ENCODE results near the gene AOPEP. TPM values are rescaled to one million over a fixed set of nuclear protein-coding genes. Genes with fewer than 3 reads are reported as not detected.

Gene AOPEP
- total RNA-seq, 1 experiment from 2014 or later, result 14.4 TPM

DNA sequence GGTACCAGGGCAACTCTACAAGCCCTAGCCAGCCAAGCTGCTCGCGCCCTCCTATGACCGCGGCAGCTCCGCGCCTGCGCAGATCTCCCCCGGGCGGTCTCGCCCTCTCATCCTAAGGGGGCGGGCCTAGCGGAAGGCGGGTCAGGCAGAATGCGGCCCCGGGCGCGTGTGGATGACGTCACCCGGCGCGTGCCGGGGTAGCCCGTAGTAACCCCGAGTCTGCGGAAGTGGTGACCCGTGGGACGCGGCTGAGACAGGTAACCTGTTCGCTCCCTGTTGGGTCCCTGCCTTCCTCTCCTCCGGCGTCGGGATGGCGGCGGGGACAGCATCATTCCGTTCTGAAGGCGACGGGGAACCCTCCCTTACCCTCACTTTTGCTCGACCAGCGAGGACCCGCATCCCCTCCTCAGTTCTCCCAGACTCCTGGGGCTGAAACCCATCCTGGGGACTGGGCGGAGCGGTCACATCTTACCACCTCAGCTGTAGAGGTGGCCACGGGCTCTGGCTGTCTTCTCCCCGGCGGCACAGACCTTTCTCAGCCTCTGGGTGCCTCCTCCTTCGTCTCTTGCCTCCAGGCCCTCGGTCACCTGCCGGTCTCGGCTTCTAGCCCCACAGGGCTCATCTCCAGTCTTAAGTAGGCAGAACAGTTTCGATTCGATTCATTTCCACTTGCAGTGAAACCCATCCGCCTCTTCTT is at the start of gene AOPEP (continued):
- TF ChIP-seq ZNF263 (CRISPR knock-in tag; IDR thresholded peaks at IDR 0.05; ENCODE audit: low read depth) (no peak), MAX (CRISPR knock-in tag; IDR thresholded peaks at IDR 0.05) (peak; percentile 91), CBFB (CRISPR knock-in tag; IDR thresholded peaks at IDR 0.05; ENCODE audit: low read depth) (no peak), ZNF532 (CRISPR knock-in tag; IDR thresholded peaks at IDR 0.05; ENCODE audit: borderline replicate concordance) (no peak), ESRRA (CRISPR knock-in tag; IDR thresholded peaks at IDR 0.05; ENCODE audit: borderline replicate concordance) (no peak)
- TF ChIP-seq, protein P1, sequence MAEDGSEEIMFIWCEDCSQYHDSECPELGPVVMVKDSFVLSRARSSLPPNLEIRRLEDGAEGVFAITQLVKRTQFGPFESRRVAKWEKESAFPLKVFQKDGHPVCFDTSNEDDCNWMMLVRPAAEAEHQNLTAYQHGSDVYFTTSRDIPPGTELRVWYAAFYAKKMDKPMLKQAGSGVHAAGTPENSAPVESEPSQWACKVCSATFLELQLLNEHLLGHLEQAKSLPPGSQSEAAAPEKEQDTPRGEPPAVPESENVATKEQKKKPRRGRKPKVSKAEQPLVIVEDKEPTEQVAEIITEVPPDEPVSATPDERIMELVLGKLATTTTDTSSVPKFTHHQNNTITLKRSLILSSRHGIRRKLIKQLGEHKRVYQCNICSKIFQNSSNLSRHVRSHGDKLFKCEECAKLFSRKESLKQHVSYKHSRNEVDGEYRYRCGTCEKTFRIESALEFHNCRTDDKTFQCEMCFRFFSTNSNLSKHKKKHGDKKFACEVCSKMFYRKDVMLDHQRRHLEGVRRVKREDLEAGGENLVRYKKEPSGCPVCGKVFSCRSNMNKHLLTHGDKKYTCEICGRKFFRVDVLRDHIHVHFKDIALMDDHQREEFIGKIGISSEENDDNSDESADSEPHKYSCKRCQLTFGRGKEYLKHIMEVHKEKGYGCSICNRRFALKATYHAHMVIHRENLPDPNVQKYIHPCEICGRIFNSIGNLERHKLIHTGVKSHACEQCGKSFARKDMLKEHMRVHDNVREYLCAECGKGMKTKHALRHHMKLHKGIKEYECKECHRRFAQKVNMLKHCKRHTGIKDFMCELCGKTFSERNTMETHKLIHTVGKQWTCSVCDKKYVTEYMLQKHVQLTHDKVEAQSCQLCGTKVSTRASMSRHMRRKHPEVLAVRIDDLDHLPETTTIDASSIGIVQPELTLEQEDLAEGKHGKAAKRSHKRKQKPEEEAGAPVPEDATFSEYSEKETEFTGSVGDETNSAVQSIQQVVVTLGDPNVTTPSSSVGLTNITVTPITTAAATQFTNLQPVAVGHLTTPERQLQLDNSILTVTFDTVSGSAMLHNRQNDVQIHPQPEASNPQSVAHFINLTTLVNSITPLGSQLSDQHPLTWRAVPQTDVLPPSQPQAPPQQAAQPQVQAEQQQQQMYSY (CRISPR knock-in tag; IDR thresholded peaks at IDR 0.05), result no peak
- TF ChIP-seq, protein P2, sequence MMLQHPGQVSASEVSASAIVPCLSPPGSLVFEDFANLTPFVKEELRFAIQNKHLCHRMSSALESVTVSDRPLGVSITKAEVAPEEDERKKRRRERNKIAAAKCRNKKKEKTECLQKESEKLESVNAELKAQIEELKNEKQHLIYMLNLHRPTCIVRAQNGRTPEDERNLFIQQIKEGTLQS (CRISPR knock-in tag; conservative IDR thresholded peaks at IDR 0.05), result no peak; the same call in 1 of the 2 replicates
- TF ChIP-seq, protein P3, sequence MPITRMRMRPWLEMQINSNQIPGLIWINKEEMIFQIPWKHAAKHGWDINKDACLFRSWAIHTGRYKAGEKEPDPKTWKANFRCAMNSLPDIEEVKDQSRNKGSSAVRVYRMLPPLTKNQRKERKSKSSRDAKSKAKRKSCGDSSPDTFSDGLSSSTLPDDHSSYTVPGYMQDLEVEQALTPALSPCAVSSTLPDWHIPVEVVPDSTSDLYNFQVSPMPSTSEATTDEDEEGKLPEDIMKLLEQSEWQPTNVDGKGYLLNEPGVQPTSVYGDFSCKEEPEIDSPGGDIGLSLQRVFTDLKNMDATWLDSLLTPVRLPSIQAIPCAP (CRISPR knock-in tag; IDR thresholded peaks at IDR 0.05), result no peak

GRCh38 chr9:94677929-94678328 is 48.6 kb upstream of the AOPEP start:
- no peaks in the 10 kb centered on the region for H3K36me3 Mint-ChIP-seq
- DNase-seq (ENCODE audit: low spot score) (no peak), ATAC-seq (no peak)
- no peak overlapping the region for H3K27ac Mint-ChIP-seq
- POLR2A ChIA-PET, result no interaction called here
- peaks cover 9% of the 10 kb centered on the region for H3K9me3 Mint-ChIP-seq
- TF ChIP-seq FOXJ3 (CRISPR knock-in tag; IDR thresholded peaks at IDR 0.05; ENCODE audit: borderline replicate concordance) (no peak), STAT6 (CRISPR knock-in tag; conservative IDR thresholded peaks at IDR 0.05; ENCODE audit: low read depth) (no peak), ZNF416 (CRISPR knock-in tag; IDR thresholded peaks at IDR 0.05) (no peak)
- peaks cover 5% of the 10 kb centered on the region; the same call in 1 of the 2 replicates for H3K27me3 Mint-ChIP-seq (ENCODE audit: low read depth)
- H3K4me1 Mint-ChIP-seq, result peaks cover 11% of the 10 kb centered on the region
- H3K4me3 Mint-ChIP-seq, result no peak overlapping the region
- CTCF ChIA-PET, result interaction anchor here (1.1 kb wide), 1 partner anchor 450 kb away, joined by 4 read pairs; no protein-coding TSS in a partner anchor

Measured in WTC11 (cell line).